MM.1S (cell line): ENCODE results near the gene ZNRF3.

Source experiments
- DNase-seq: peaks from one replicate; pipeline ENCODE4 v3.0.0-alpha.2; 2015
- H2AFZ ChIP-seq: fragments of 300-600 bp; sonication (generic); 2 replicates; pipeline ENCODE4 v1.6.0; 2016; ENCODE audit warnings: antibody characterized with exemption, low read length
- H3F3A ChIP-seq: fragments of 300-600 bp; sonication (generic); 2 replicates; pipeline ENCODE4 v1.6.1; 2016; ENCODE audit warnings: mild to moderate bottlenecking, antibody characterized with exemption, low read length, moderate library complexity, mixed read lengths; ENCODE audit not compliant: insufficient read depth
- H3K27ac ChIP-seq: fragments of 300-600 bp; sonication (generic); 2 replicates; pipeline ENCODE4 v1.5.1; 2016; ENCODE audit warnings: mild to moderate bottlenecking, low read length
- H3K27me3 ChIP-seq: fragments of 300-600 bp; sonication (generic); replicated peaks from 2 replicates; pipeline ENCODE4 v1.6.0; 2016; ENCODE audit warnings: low read length; ENCODE audit not compliant: insufficient read depth
- H3K36me3 ChIP-seq: fragments of 300-600 bp; sonication (generic); replicated peaks from 2 replicates; pipeline ENCODE4 v1.6.1; 2016; ENCODE audit warnings: mild to moderate bottlenecking, low read length, mixed read lengths; ENCODE audit not compliant: insufficient read depth
- H3K4me1 ChIP-seq: fragments of 300-600 bp; sonication (generic); 2 replicates; pipeline ENCODE4 v1.6.1; 2016; ENCODE audit warnings: low read length, mixed read lengths
- H3K4me2 ChIP-seq: fragments of 300-600 bp; sonication (generic); 2 replicates; pipeline ENCODE4 v1.6.0; 2016; ENCODE audit warnings: low read depth, low read length
- H3K4me3 ChIP-seq: fragments of 300-600 bp; sonication (generic); 2 replicates; pipeline ENCODE4 v1.5.1; 2016; ENCODE audit warnings: low read length, mixed read lengths
- H3K79me2 ChIP-seq: fragments of 300-600 bp; sonication (generic); 2 replicates; pipeline ENCODE4 v1.6.1; 2016; ENCODE audit warnings: mixed run types, low read length, mixed read lengths
- H3K9ac ChIP-seq: fragments of 300-600 bp; sonication (generic); 2 replicates; pipeline ENCODE4 v1.6.1; 2016; ENCODE audit warnings: low read length, mixed read lengths
- H3K9me2 ChIP-seq: fragments of 300-600 bp; sonication (generic); replicated peaks from 2 replicates; pipeline ENCODE4 v1.6.1; 2016; ENCODE audit warnings: mild to moderate bottlenecking, low read length, mixed read lengths; ENCODE audit not compliant: insufficient read depth
- H3K9me3 ChIP-seq: fragments of 300-600 bp; sonication (generic); replicated peaks from 2 replicates; pipeline ENCODE4 v1.6.1; 2016; ENCODE audit warnings: mild to moderate bottlenecking, low read length, mixed read lengths; ENCODE audit not compliant: insufficient read depth
- H4K20me1 ChIP-seq: fragments of 300-600 bp; sonication (generic); 2 replicates; pipeline ENCODE4 v1.6.1; 2016; ENCODE audit warnings: mild to moderate bottlenecking, low read length, moderate library complexity, mixed read lengths; ENCODE audit not compliant: insufficient read depth
- CTCF ChIP-seq: fragments of 300-600 bp; sonication (generic); IDR thresholded peaks from 2 replicates; pipeline ENCODE4 v1.5.1; 2016; ENCODE audit warnings: antibody characterized with exemption, low read length, mixed read lengths
- EZH2 ChIP-seq: fragments of 300-600 bp; sonication (generic); optimal IDR thresholded peaks from 2 replicates; pipeline ENCODE3; 2017; ENCODE audit warnings: low read depth, mild to moderate bottlenecking, antibody characterized with exemption, low read length, mixed read lengths
- EZH2phosphoT487 ChIP-seq: fragments of 300-600 bp; sonication (generic); IDR thresholded peaks from 2 replicates; pipeline ENCODE4 v1.6.1; 2018; ENCODE audit warnings: antibody characterized with exemption, low read length

ZNRF3 gene

GRCh38 chr22:28903080-28903479 is 19.7 kb downstream of the ZNRF3 start:
- 0 out of 2 replicates have a peak, but pooled peaks cover 3% of the 10 kb centered on the region for H3K4me1 ChIP-seq
- H3K9me2 ChIP-seq: no peaks in the 10 kb centered on the region
- H3K79me2 ChIP-seq: peaks cover 39% of the 10 kb centered on the region
- no peak overlapping the region for H3K27ac ChIP-seq
- H3K9ac ChIP-seq: no peak overlapping the region
- no peaks in the 10 kb centered on the region for H3K9me3 ChIP-seq
- H3K4me2 ChIP-seq: no peak overlapping the region
- no peaks in the 10 kb centered on the region for H3K36me3 ChIP-seq
- 0 out of 2 replicates have a peak, but pooled peaks cover 3% of the 10 kb centered on the region for H4K20me1 ChIP-seq
- H3F3A ChIP-seq: no peaks in the 10 kb centered on the region
- H3K4me3 ChIP-seq: no peak overlapping the region
- TF ChIP-seq EZH2 (no peak), CTCF (no peak), EZH2phosphoT487 (no peak)
- DNase-seq: no peak
- H2AFZ ChIP-seq: no peak overlapping the region
- H3K27me3 ChIP-seq: no peaks in the 10 kb centered on the region

- Histone ChIP-seq H3K4me1 (0 out of 2 replicates have a peak, but pooled peaks cover 3% of the 10 kb centered on the region), H3K79me2 (peaks cover 39% of the 10 kb centered on the region), H3K4me3 (no peak overlapping the region), H2AFZ (no peak overlapping the region), H3K36me3 (no peaks in the 10 kb centered on the region), H3K9me3 (no peaks in the 10 kb centered on the region), H3F3A (no peaks in the 10 kb centered on the region), H3K9me2 (no peaks in the 10 kb centered on the region), H3K4me2 (no peak overlapping the region), H3K27ac (no peak overlapping the region), H4K20me1 (0 out of 2 replicates have a peak, but pooled peaks cover 3% of the 10 kb centered on the region), H3K27me3 (no peaks in the 10 kb centered on the region), H3K9ac (no peak overlapping the region)
- DNase-seq: no peak
- TF ChIP-seq EZH2 (no peak), EZH2phosphoT487 (no peak), CTCF (no peak)
These were observed 20.4 kb downstream of the ZNRF3 start for GRCh38 chr22:28903729-28904128.

GRCh38 chr22:28904211-28904896 is 21.0 kb downstream of the ZNRF3 start:
- H3K36me3 ChIP-seq: no peaks in the 10 kb centered on the region
- TF ChIP-seq EZH2: no peak
- TF ChIP-seq CTCF: no peak
- TF ChIP-seq EZH2phosphoT487: no peak
- no peak overlapping the region for H3K9ac ChIP-seq
- no peak overlapping the region for H2AFZ ChIP-seq
- peaks cover 44% of the 10 kb centered on the region for H3K79me2 ChIP-seq
- no peaks in the 10 kb centered on the region for H3K9me2 ChIP-seq
- no peak overlapping the region for H3K4me3 ChIP-seq
- 0 out of 2 replicates have a peak, but pooled peaks cover 3% of the 10 kb centered on the region for H3K4me1 ChIP-seq
- no peak overlapping the region for H3K4me2 ChIP-seq
- no peaks in the 10 kb centered on the region for H4K20me1 ChIP-seq
- H3K27ac ChIP-seq: no peak overlapping the region
- no peaks in the 10 kb centered on the region for H3K9me3 ChIP-seq
- no peaks in the 10 kb centered on the region for H3K27me3 ChIP-seq
- H3F3A ChIP-seq: no peaks in the 10 kb centered on the region
- no peak for DNase-seq
